HepG2 (cell line): ENCODE measurements around the gene WTAP.

Experiments
- ETV6 ChIP-seq: sonication (generic); formaldehyde crosslinking; conservative IDR thresholded peaks from 2 replicates; pipeline ENCODE4 v1.4.0; 2020; ENCODE audit warnings: missing genetic modification reagents
- ZNF292 ChIP-seq: sonication (generic); formaldehyde crosslinking; IDR thresholded peaks from 2 replicates; pipeline ENCODE4 v1.8.1; 2022; ENCODE audit warnings: mild to moderate bottlenecking, low read depth, missing genetic modification reagents, borderline replicate concordance

DNA sequence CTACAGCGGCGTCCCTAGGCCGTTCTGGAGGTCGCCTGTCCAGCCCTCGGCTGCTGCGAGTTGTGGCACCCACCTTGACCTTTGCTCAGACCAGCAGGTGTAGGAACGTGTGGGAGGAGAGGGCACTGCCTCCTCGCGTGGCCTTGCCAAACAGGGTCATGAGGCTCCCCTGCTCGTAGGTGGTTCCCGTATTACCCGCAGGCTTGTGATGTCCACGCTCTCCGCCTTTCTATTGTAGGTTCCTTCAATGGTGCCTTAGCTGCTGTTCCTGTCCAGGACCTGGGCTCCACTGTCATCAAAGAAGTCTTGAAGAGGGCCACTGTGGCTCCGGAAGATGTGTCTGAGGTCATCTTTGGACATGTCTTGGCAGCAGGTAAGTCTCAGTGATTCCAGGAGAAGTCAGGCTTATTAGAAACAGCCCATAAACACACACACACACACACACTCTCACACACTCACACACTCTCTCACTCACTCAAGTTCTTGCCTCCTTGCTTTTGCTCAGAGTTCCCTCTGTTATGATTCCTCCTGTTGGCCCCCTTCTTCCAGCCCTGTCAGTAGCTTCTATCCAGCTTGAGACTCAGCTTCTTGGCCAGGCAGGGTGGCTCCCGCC is 35.5 kb downstream of the WTAP start:
- 0 out of 2 replicates have a peak, but pooled peaks have one; percentile 37 for TF ChIP-seq ETV6 (CRISPR knock-in tag)
- TF ChIP-seq ZNF292 (CRISPR knock-in tag), result no peak
